ENCODE results near the gene SECTM1. TPM values are rescaled to one million over a fixed set of nuclear protein-coding genes. Genes with fewer than 3 reads are reported as not detected.

SECTM1 gene
- total RNA-seq, 1 experiment from 2014 or later: not detected

DNA sequence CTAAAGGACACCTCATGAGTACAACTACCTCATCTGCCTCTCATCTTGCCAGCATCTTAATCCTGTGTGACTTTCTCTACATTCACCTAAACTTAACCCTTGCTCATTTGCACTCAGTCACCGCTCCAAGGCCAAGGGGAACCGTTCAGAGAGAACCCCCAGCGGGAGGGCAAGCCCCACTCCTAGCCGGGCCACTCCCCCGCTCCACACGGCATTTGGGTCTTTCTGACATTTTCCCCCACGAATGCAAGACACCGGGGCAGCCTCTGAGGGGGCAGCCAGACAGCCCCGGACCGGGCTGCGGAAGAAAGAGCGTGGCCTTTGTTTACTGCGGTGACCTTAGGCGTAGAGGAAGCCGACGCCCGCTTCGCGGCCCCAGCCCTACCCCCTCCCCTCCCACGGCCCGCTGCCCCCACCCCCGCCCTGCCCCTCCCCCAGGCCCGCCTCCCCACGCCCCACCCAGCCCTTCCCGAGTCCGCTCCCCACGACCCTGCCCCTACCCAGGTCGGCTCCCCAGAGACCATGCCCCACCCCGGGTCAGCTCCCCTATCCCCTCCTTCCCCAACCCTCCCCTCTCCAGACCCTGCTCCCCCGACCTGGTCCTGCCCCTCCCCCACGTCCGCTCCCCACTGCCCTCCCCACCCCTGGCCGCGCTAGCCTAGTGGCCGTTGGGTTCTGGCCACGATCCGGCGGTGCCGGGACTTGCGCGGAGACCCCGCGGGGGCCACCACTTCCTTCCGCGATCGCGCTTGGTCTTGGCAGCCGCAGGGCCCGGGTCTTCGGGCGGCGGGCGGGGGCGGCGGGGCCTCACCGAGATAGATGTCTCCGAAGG is 60.9 kb downstream of the SECTM1 start:
- Histone ChIP-seq H3K9ac (ENCODE audit: low read length) (peak overlapping the region; percentile 99), H3K36me3 (ENCODE audit: insufficient read depth, low read length) (peaks cover 15% of the 10 kb centered on the region; the same call in 1 of the 2 replicates), H3K27me3 (ENCODE audit: low read length) (no peaks in the 10 kb centered on the region), H3K27ac (ENCODE audit: low read length) (peak overlapping the region; percentile 80), H3K9me3 (ENCODE audit: low read length) (no peaks in the 10 kb centered on the region), H4K20me1 (ENCODE audit: insufficient read depth, low read depth, low read length) (peaks cover 48% of the 10 kb centered on the region), H3K4me3 (ENCODE audit: low read length) (peak overlapping the region; percentile 77), H3K79me2 (ENCODE audit: low read length) (peaks cover 55% of the 10 kb centered on the region), H3K4me2 (ENCODE audit: low read depth, low read length, poor library complexity, severe bottlenecking) (peak overlapping the region; percentile 81), H3K9me2 (replicated peaks; ENCODE audit: insufficient read depth, low read length) (no peaks in the 10 kb centered on the region), H2AFZ (ENCODE audit: low read length) (no peak overlapping the region), H3K4me1 (ENCODE audit: low read length) (peaks cover 17% of the 10 kb centered on the region)
- DNase-seq: peak; percentile 60

DNA sequence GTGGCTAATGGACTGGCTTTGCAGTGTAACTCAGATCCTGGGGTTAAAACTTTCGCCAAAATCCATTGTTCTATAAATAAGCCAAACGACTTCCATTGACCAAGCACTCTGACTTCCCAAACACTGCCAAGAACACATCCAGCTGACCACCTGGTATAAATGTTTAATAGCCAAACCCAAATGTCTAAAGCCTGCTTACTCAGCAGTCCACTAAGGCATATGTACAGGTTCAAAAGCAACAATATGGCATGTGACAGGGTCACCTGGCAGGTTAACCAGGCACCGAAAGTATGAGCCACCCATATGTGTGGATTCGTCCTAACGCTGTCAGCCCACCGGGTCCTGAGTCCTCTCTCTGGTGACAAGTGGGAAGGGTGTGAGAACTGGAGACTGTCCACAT is 62.2 kb downstream of the SECTM1 start:
- Histone ChIP-seq H2AFZ (ENCODE audit: low read length) (no peak overlapping the region), H3K9me3 (ENCODE audit: low read length) (no peaks in the 10 kb centered on the region), H3K79me2 (ENCODE audit: low read length) (peaks cover 67% of the 10 kb centered on the region), H3K4me2 (ENCODE audit: low read depth, low read length, poor library complexity, severe bottlenecking) (peak overlapping the region; percentile 81), H3K9ac (ENCODE audit: low read length) (no peak overlapping the region), H3K4me1 (ENCODE audit: low read length) (peaks cover 17% of the 10 kb centered on the region), H3K4me3 (ENCODE audit: low read length) (no peak overlapping the region), H3K36me3 (ENCODE audit: insufficient read depth, low read length) (peaks cover 15% of the 10 kb centered on the region; the same call in 1 of the 2 replicates), H3K27me3 (ENCODE audit: low read length) (no peaks in the 10 kb centered on the region), H3K27ac (ENCODE audit: low read length) (no peak overlapping the region), H3K9me2 (replicated peaks; ENCODE audit: insufficient read depth, low read length) (no peaks in the 10 kb centered on the region), H4K20me1 (ENCODE audit: insufficient read depth, low read depth, low read length) (peaks cover 56% of the 10 kb centered on the region)
- no peak for DNase-seq

Other genes with a start within 250 kb of the SECTM1 start
- 94.1 and 197 TPM in 2 replicates for gene FASN, start 235.5 kb downstream of the SECTM1 start, total RNA-seq (2014; rRNA removed; shearing (Covaris generic); ENCODE audit: low replicate concordance)
- 31.3 and 37.4 TPM in 2 replicates for gene CCDC57, start 120.9 kb downstream of the SECTM1 start, total RNA-seq (2014; rRNA removed; shearing (Covaris generic); ENCODE audit: low replicate concordance)
- gene SLC16A3, start 104.7 kb downstream of the SECTM1 start, total RNA-seq (2014; rRNA removed; shearing (Covaris generic); ENCODE audit: low replicate concordance): 0.67 and 6.0 TPM in 2 replicates
- gene CSNK1D, start 60.1 kb downstream of the SECTM1 start, total RNA-seq (2014; rRNA removed; shearing (Covaris generic); ENCODE audit: low replicate concordance): 27.1 and 30.6 TPM in 2 replicates
- gene CD7, start 16.2 kb downstream of the SECTM1 start, total RNA-seq (2014; rRNA removed; shearing (Covaris generic); ENCODE audit: low replicate concordance): not detected in 2 replicates
- gene TEX19, start 25.5 kb upstream of the SECTM1 start, total RNA-seq (2014; rRNA removed; shearing (Covaris generic); ENCODE audit: low replicate concordance): 0.34 and 2.3 TPM in 2 replicates
- not detected in 2 replicates for gene UTS2R, start 38.0 kb upstream of the SECTM1 start, total RNA-seq (2014; rRNA removed; shearing (Covaris generic); ENCODE audit: low replicate concordance)
- 21.7 and 55.7 TPM in 2 replicates for gene HEXD, start 84.6 kb upstream of the SECTM1 start, total RNA-seq (2014; rRNA removed; shearing (Covaris generic); ENCODE audit: low replicate concordance)
- 14.8 and 17.9 TPM in 2 replicates for gene OGFOD3, start 84.8 kb upstream of the SECTM1 start, total RNA-seq (2014; rRNA removed; shearing (Covaris generic); ENCODE audit: low replicate concordance)
- gene CYBC1, start 117.0 kb upstream of the SECTM1 start, total RNA-seq (2014; rRNA removed; shearing (Covaris generic); ENCODE audit: low replicate concordance): 92.4 and 147 TPM in 2 replicates
- 43.3 and 53.5 TPM in 2 replicates for gene NARF, start 125.0 kb upstream of the SECTM1 start, total RNA-seq (2014; rRNA removed; shearing (Covaris generic); ENCODE audit: low replicate concordance)
- gene FOXK2, start 186.0 kb upstream of the SECTM1 start, total RNA-seq (2014; rRNA removed; shearing (Covaris generic); ENCODE audit: low replicate concordance): 19.7 and 22.4 TPM in 2 replicates

All from Karpas-422 (cell line).